Measurements from ENCODE around the gene KCNAB1. TPM values are rescaled to one million over a fixed set of nuclear protein-coding genes. Genes with fewer than 3 reads are reported as not detected.

KCNAB1 gene
- total and polyA plus RNA-seq, 2 of the 8 experiments (the other 6 are each of a cell fraction or from before 2014, with no cell fraction given) = 0.51 to 2.3 TPM

- TF ChIP-seq CHD7 (IDR thresholded peaks at IDR 0.05; ENCODE audit: insufficient replicate concordance, low read length) (peak; percentile 93), FOSL1 (IDR thresholded peaks at IDR 0.05; ENCODE audit: insufficient read depth, low read depth, low read length) (no peak)
Measured at GRCh38 chr3:156332304-156332703, 211.9 kb downstream of the KCNAB1 start (continued).

All from H1 (cell line).